HepG2 (cell line): ENCODE measurements around the gene USH2A. TPM values are rescaled to one million over a fixed set of nuclear protein-coding genes. Genes with fewer than 3 reads are reported as not detected.

Source experiments
- CBX2 ChIP-seq, 2 experiments: fragments of 200-600 bp in 1 of 2; sonication (generic); formaldehyde crosslinking in 1 of 2; IDR thresholded peaks; 2 replicates each; pipeline versions ENCODE4 v1.7.0 to v1.8.1; 2018 to 2022; ENCODE audit warnings: low read depth in 2 of 2, low read length in 1 of 2, mild to moderate bottlenecking in 1 of 2, missing genetic modification reagents in 1 of 2
- HNF4G ChIP-seq, 2 experiments: sonication (generic) in 1 of 2; formaldehyde crosslinking in 1 of 2; IDR thresholded peaks; 2 replicates each; pipeline versions ENCODE4 v1.4.0 to v1.6.1; 2011 to 2020; ENCODE audit warnings: borderline replicate concordance in 2 of 2, low read depth in 2 of 2, mild to moderate bottlenecking in 2 of 2, low read length in 1 of 2, missing genetic modification reagents in 1 of 2, moderate library complexity in 1 of 2
- HNRNPLL ChIP-seq: fragments of 200-400 bp; formaldehyde crosslinking; IDR thresholded peaks from 2 replicates; pipeline ENCODE4 v1.6.1; 2017; ENCODE audit warnings: mild to moderate bottlenecking, low read depth, low read length; ENCODE audit not compliant: poor library complexity, severe bottlenecking
- JUNB ChIP-seq: sonication (generic); formaldehyde crosslinking; IDR thresholded peaks from 2 replicates; pipeline ENCODE4 v1.8.0; 2022; ENCODE audit warnings: missing genetic modification reagents, mild to moderate bottlenecking, borderline replicate concordance
- MLLT10 ChIP-seq: sonication (generic); formaldehyde crosslinking; IDR thresholded peaks from 2 replicates; pipeline ENCODE4 v1.4.0; 2020; ENCODE audit warnings: missing genetic modification reagents
- MTA1 ChIP-seq: sonication (generic); formaldehyde crosslinking; IDR thresholded peaks from 2 replicates; pipeline ENCODE4 v1.4.0; 2020; ENCODE audit warnings: missing genetic modification reagents, mild to moderate bottlenecking, borderline replicate concordance
- REPIN1 ChIP-seq: sonication (generic); formaldehyde crosslinking; IDR thresholded peaks from 2 replicates; pipeline ENCODE4 v1.8.0; 2022; ENCODE audit warnings: missing genetic modification reagents, low read depth, mild to moderate bottlenecking, borderline replicate concordance
- SALL2 ChIP-seq: sonication (generic); formaldehyde crosslinking; IDR thresholded peaks from 2 replicates; pipeline ENCODE4 v1.8.1; 2023; ENCODE audit warnings: mild to moderate bottlenecking, missing genetic modification reagents, inconsistent platforms
- SRSF9 ChIP-seq: fragments of 200-400 bp; formaldehyde crosslinking; IDR thresholded peaks from 2 replicates; pipeline ENCODE4 v1.6.1; 2018; ENCODE audit warnings: borderline replicate concordance, mild to moderate bottlenecking, low read depth, low read length; ENCODE audit not compliant: insufficient read depth, poor library complexity, severe bottlenecking
- ZNF101 ChIP-seq: sonication (generic); formaldehyde crosslinking; IDR thresholded peaks from 2 replicates; pipeline ENCODE4 v1.4.0; 2020; ENCODE audit warnings: mild to moderate bottlenecking, low read depth, missing genetic modification reagents, borderline replicate concordance
- ZNF567 ChIP-seq: sonication (generic); formaldehyde crosslinking; IDR thresholded peaks from 2 replicates; pipeline ENCODE4 v1.8.1; 2023; ENCODE audit warnings: mild to moderate bottlenecking, missing genetic modification reagents, borderline replicate concordance
- polyA plus RNA-seq, 8 experiments: library from polyadenylated mRNA; depleted of rRNA in 3 of 8; stranded (reverse) in 7 of 8; unstranded in 1 of 8; fragments of >200 nt; fragmentation: Illumina TruSeq in 4 of 8; extraction: Trizol in 4 of 8; gene quantifications; 2 replicates each; pipeline versions ENCODE4 v1.2.1 to v1.2.3, GENCODE V29; 2011 to 2016; ENCODE audit warnings: low read depth in 4 of 8, missing spikeins in 1 of 8, mixed read lengths in 1 of 8; ENCODE audit not compliant: insufficient read depth in 1 of 8
- total RNA-seq, 5 experiments: library from RNA; depleted of rRNA; stranded (reverse); fragments of >200 nt; fragmentation: Illumina TruSeq; extraction: Trizol; gene quantifications; 2 replicates each; pipeline ENCODE4 v1.2.3, GENCODE V29; 2016; ENCODE audit warnings: low read depth in 1 of 5
- TF ChIP-seq, protein P1 (sequence below): sonication (generic); formaldehyde crosslinking; IDR thresholded peaks from 2 replicates; pipeline ENCODE4 v1.5.1; 2020; ENCODE audit warnings: mild to moderate bottlenecking, missing genetic modification reagents, moderate library complexity
- TF ChIP-seq, protein P2 (sequence below): conservative IDR thresholded peaks from 2 replicates; pipeline ENCODE4 v1.6.1; 2018; ENCODE audit warnings: missing genetic modification reagents
- TF ChIP-seq, protein P3 (sequence below): sonication (generic); formaldehyde crosslinking; IDR thresholded peaks from 2 replicates; pipeline ENCODE4 v1.9.0; 2021; ENCODE audit warnings: mild to moderate bottlenecking, missing genetic modification reagents

The USH2A gene
- total and polyA plus RNA-seq, 2 of the 13 experiments (the other 11 are each of a cell fraction or from before 2014, with no cell fraction given), result 0.02 TPM; not detected in 1

DNA sequence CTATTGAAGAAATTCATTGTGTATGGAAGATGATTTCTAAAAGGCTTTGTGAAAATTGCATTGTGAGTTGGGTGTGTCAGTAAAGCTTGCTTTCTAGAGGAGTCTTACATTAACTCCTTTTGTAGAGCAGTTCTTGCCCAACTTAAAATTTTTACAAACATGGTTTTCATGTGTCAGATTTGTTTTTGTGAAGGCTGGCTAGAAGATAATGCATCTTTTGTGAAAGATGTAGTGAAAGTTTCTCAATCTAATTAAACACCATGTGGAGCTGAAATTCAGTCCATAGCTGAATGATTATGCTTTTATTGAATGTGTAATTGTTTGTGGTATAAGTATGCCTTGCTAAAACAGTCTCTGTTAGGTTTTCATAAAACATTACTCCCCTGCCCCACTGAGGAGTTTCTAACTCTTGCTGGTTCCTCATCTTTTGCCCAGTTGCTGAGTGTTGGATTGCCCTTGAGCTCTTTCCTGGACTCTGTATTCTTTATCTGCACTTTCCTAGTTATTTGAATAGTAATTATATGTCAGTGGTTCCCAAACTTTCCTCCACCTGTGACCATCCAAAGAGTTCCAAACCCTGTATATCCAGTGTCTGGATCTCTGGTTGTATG, 818.1 kb downstream of the USH2A start (continued):
- TF ChIP-seq, protein P1, sequence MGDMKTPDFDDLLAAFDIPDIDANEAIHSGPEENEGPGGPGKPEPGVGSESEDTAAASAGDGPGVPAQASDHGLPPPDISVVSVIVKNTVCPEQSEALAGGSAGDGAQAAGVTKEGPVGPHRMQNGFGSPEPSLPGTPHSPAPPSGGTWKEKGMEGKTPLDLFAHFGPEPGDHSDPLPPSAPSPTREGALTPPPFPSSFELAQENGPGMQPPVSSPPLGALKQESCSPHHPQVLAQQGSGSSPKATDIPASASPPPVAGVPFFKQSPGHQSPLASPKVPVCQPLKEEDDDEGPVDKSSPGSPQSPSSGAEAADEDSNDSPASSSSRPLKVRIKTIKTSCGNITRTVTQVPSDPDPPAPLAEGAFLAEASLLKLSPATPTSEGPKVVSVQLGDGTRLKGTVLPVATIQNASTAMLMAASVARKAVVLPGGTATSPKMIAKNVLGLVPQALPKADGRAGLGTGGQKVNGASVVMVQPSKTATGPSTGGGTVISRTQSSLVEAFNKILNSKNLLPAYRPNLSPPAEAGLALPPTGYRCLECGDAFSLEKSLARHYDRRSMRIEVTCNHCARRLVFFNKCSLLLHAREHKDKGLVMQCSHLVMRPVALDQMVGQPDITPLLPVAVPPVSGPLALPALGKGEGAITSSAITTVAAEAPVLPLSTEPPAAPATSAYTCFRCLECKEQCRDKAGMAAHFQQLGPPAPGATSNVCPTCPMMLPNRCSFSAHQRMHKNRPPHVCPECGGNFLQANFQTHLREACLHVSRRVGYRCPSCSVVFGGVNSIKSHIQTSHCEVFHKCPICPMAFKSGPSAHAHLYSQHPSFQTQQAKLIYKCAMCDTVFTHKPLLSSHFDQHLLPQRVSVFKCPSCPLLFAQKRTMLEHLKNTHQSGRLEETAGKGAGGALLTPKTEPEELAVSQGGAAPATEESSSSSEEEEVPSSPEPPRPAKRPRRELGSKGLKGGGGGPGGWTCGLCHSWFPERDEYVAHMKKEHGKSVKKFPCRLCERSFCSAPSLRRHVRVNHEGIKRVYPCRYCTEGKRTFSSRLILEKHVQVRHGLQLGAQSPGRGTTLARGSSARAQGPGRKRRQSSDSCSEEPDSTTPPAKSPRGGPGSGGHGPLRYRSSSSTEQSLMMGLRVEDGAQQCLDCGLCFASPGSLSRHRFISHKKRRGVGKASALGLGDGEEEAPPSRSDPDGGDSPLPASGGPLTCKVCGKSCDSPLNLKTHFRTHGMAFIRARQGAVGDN (CRISPR knock-in tag), result no peak
- no peak for TF ChIP-seq HNRNPLL
- no peak for TF ChIP-seq HNF4G (IDR thresholded peaks at IDR 0.05; ENCODE audit: borderline replicate concordance, low read depth, low read length)
- TF ChIP-seq HNF4G (CRISPR knock-in tag; IDR thresholded peaks at IDR 0.05; ENCODE audit: borderline replicate concordance, low read depth), result no peak
- TF ChIP-seq, protein P2, sequence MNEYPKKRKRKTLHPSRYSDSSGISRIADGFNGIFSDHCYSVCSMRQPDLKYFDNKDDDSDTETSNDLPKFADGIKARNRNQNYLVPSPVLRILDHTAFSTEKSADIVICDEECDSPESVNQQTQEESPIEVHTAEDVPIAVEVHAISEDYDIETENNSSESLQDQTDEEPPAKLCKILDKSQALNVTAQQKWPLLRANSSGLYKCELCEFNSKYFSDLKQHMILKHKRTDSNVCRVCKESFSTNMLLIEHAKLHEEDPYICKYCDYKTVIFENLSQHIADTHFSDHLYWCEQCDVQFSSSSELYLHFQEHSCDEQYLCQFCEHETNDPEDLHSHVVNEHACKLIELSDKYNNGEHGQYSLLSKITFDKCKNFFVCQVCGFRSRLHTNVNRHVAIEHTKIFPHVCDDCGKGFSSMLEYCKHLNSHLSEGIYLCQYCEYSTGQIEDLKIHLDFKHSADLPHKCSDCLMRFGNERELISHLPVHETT (CRISPR knock-in tag), result no peak
- no peak for TF ChIP-seq SRSF9
- no peak for TF ChIP-seq CBX2 (IDR thresholded peaks at IDR 0.05; ENCODE audit: low read depth, low read length)
- TF ChIP-seq CBX2 (CRISPR knock-in tag; IDR thresholded peaks at IDR 0.05; ENCODE audit: low read depth), result no peak
- TF ChIP-seq MTA1 (CRISPR knock-in tag), result no peak
- TF ChIP-seq JUNB (CRISPR knock-in tag), result no peak
- TF ChIP-seq ZNF101 (CRISPR knock-in tag), result no peak
- no peak for TF ChIP-seq MLLT10 (CRISPR knock-in tag)
- no peak for TF ChIP-seq REPIN1 (CRISPR knock-in tag)
- TF ChIP-seq, protein P3, sequence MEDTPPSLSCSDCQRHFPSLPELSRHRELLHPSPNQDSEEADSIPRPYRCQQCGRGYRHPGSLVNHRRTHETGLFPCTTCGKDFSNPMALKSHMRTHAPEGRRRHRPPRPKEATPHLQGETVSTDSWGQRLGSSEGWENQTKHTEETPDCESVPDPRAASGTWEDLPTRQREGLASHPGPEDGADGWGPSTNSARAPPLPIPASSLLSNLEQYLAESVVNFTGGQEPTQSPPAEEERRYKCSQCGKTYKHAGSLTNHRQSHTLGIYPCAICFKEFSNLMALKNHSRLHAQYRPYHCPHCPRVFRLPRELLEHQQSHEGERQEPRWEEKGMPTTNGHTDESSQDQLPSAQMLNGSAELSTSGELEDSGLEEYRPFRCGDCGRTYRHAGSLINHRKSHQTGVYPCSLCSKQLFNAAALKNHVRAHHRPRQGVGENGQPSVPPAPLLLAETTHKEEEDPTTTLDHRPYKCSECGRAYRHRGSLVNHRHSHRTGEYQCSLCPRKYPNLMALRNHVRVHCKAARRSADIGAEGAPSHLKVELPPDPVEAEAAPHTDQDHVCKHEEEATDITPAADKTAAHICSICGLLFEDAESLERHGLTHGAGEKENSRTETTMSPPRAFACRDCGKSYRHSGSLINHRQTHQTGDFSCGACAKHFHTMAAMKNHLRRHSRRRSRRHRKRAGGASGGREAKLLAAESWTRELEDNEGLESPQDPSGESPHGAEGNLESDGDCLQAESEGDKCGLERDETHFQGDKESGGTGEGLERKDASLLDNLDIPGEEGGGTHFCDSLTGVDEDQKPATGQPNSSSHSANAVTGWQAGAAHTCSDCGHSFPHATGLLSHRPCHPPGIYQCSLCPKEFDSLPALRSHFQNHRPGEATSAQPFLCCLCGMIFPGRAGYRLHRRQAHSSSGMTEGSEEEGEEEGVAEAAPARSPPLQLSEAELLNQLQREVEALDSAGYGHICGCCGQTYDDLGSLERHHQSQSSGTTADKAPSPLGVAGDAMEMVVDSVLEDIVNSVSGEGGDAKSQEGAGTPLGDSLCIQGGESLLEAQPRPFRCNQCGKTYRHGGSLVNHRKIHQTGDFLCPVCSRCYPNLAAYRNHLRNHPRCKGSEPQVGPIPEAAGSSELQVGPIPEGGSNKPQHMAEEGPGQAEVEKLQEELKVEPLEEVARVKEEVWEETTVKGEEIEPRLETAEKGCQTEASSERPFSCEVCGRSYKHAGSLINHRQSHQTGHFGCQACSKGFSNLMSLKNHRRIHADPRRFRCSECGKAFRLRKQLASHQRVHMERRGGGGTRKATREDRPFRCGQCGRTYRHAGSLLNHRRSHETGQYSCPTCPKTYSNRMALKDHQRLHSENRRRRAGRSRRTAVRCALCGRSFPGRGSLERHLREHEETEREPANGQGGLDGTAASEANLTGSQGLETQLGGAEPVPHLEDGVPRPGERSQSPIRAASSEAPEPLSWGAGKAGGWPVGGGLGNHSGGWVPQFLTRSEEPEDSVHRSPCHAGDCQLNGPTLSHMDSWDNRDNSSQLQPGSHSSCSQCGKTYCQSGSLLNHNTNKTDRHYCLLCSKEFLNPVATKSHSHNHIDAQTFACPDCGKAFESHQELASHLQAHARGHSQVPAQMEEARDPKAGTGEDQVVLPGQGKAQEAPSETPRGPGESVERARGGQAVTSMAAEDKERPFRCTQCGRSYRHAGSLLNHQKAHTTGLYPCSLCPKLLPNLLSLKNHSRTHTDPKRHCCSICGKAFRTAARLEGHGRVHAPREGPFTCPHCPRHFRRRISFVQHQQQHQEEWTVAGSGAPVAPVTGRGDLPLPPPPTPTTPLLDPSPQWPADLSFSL (CRISPR knock-in tag), result no peak
- TF ChIP-seq SALL2, result no peak
- no peak for TF ChIP-seq ZNF567
